Stimulated activated CD8-positive, alpha-beta memory T cell treated with anti-CD3 and anti-CD28 coated beads, Interleukin-4, amount 100 ng/mL, for 24 hours (primary cell): ENCODE measurements around the gene TMEM14A.
A peak's percentile ranks its signal among the peaks of the same experiment; 100 is the strongest.
"Not testable (repeated sequence)": the region's sequence is repeated elsewhere in the genome, so short reads cannot be mapped to it uniquely, and the experiment has no call there.

ENCODE experiments used
- DNase-seq: peaks from one replicate; pipeline ENCODE4 v3.0.0-alpha.2; 2020; ENCODE audit warnings: low read depth

Gene TMEM14A

GRCh38 chr6:52697903-52698302 lies 27.0 kb downstream of the TMEM14A start:
- no peak for DNase-seq

DNA sequence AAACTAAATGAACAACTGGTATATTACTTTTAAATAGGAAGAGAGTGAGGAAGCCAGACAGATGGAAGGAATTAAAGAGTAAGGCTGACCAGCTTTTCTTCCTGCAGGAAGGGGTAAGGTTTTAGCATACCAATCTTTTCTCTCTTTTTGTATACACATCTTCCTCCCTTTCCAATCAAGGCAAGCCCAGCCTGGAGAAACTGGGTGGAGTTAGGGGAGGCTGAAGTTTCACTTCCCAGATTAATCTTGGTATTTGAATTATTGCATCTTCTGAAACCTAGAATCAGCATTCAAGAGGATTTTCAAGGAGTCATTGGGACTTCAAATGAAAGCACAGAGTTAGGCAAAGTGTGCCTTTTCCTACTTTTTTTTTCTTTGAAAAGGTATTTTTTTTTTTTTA lies 33.1 kb downstream of the TMEM14A start:
- DNase-seq: no peak

- not testable (repeated sequence) for DNase-seq
Measured at GRCh38 chr6:52704781-52705502, 34.0 kb downstream of the TMEM14A start.

GRCh38 chr6:52706001-52706400 lies 35.1 kb downstream of the TMEM14A start:
- no peak for DNase-seq

DNA sequence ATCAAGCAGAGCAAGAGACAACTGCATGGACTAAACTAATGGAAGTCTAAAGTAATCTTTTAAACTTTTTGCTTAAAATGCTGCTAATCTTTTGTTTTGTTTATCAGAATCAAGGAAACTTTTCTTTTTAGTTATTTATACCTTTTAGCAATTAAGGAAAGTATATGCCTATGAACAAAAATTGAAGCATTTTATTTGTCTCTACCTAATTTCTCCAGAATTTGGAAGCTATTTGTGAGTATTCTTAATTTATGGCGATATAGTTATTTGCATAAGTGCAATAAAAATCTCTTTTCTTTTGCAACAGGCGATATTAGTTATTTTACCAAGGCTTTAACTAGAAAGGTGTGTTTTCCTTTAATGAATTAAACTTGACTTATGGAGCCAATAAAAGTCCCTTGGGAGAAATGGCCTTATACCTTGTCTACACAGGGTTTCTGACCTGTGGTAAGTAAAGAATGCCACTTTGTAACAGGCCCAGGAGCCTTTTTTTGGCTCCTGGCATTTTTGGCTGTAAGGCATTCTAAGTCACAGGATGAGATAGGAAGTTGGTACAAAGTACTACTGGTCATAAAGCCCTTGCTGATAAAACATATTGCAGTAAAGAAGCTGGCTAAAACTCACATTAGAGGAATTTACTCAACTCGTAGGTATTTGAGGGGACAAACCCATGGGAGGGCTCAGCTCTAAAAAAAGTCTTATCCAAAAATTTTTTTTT lies 37.2 kb downstream of the TMEM14A start:
- DNase-seq: no peak

- DNase-seq: no peak
Measured at GRCh38 chr6:52712136-52712535, 41.2 kb downstream of the TMEM14A start.

DNA sequence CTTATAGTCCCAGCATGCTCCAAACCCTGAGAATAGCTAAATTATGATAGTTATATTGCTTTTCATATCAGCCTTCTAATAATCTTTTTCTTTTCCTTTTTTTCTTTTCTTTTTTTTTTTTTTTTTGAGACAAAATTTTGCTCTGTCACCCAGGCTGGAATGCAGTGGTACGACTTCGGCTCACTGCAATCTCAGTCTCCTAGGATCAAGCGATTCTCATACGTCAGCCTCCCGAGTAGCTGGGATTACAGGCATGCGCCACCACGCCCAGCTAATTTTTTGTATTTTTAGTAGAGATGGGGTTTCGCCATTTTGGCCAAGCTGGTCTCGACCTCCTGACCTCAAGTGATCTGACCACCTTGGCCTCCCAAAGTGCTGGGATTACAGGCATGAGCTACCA lies 43.8 kb downstream of the TMEM14A start:
- not testable (repeated sequence) for DNase-seq

- no peak for DNase-seq
Measured at GRCh38 chr6:52718550-52718949, 47.6 kb downstream of the TMEM14A start.

GRCh38 chr6:52720321-52720720 lies 49.4 kb downstream of the TMEM14A start:
- DNase-seq: no peak

- no peak for DNase-seq
Measured at GRCh38 chr6:52724042-52724405, 53.1 kb downstream of the TMEM14A start.

- peak; percentile 31 for DNase-seq
Measured at GRCh38 chr6:52724406-52725121, 53.7 kb downstream of the TMEM14A start.

DNA sequence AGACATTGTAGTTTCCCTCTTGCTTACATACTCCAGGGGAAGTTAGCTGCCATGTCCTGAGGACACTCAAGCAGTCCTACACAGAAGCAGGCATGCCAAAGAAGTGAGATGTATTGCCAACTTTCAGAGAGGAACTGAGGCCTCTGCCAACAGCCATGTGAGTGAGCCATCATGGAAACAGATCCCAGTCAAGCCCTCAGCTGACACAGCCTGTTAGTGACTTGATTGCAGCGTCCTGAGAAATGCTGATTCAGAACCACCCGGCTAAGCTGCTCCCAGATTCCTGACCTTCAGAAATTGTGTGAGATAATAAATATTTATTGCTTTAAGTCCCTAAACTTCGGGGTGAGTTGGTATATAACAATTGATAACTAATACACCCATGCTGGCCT lies 54.2 kb downstream of the TMEM14A start:
- no peak for DNase-seq

GRCh38 chr6:52725535-52726192 lies 54.8 kb downstream of the TMEM14A start:
- no peak for DNase-seq

GRCh38 chr6:52726193-52726542 lies 55.3 kb downstream of the TMEM14A start:
- no peak for DNase-seq

DNA sequence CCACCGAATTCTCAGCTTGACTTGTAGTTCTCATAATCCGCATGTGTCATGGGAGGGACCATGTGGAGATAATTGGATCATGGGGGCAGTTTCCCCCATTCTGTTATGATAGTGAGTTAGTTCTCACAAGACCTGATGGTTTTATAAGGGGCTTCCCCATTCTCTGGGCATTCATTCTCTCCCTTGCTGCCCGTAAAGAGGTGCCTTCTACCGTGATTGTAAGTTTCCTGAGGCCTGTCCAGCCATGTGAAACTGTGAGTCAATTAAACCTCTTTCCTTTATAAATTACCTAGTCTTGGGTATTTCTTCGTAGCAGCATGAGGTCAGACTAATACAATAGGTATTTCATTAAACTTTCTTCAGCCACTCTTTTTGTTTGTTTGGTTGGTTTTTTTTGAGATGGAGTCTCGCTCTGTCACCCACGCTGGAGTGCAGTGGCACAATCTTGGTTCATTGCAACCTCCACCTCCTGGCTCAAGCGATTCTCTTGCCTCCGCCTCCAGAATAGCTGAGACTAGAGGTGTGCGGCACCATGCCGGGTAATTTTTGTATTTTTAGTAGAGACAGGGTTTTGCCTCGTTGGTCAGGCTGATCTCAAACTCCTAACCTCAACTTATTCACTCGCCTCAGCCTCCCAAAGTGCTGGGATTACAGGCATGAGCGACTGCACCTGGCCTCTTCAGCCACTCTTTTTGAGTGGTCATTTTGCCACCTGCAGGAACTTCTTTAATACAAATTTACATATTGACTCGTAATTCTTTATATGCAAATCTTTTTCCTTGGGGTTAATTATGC lies 56.0 kb downstream of the TMEM14A start:
- DNase-seq: no peak

- no peak for DNase-seq
Measured at GRCh38 chr6:52727908-52728307, 57.0 kb downstream of the TMEM14A start.

DNA sequence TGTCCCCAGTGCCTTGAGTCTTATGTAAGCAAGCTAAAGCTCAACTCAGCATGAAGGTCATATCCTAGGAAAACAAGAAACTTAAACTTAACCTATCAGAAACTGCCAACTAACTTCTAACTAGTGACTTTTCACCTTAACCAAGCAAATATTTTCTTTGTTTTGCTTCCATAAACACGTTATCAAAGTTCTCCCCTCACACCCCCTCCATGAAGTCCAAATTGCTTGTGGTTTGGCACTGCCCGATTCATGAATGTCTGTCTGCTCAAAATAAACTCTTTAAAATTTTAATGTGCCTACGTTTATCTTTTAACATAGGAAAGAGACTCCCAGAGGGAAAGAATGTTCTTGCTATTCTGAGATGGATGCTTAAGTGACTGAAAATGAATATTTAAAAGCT lies 57.5 kb downstream of the TMEM14A start:
- no peak for DNase-seq

- DNase-seq: no peak
Measured at GRCh38 chr6:52729576-52729975, 58.7 kb downstream of the TMEM14A start.

- DNase-seq: no peak
Measured at GRCh38 chr6:52731719-52732118, 60.8 kb downstream of the TMEM14A start.

DNA sequence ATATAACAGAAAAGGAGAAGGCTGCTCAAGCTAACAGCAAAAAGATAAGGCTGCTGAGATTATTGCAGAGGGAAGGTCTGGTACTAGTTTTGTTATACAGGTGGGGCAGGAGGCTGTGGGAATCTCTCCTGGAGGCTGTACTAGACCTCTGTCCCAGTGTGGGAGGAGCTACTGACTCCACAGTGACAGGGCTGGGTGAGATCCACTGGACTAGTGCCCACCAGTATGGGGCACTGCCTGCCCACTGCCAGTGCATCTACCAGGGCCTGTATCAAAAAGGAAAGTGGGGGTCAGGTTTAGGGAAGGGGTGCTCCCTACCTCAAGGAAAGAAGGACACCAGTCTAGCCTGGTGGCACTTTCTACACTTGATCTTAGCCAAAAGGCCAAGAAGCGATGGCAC lies 62.3 kb downstream of the TMEM14A start:
- no peak for DNase-seq

DNA sequence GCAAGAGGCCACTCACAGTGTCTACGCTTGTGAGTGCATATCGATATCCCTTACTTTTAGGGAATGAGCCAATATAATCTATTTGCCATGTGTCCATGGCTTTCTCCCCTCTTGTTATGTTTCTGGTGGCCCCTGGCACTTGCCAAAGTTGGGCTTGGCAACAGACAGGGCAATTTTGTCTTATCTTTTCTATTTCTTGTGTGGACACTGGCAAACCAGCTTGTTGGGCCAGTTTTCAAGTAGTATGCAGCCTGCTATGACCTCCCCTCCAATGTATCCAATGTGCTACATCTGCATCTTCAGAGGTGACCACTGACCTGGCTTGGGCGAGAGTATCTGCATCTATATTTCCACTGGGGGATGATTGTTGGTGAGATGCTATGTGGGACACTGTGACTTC lies 63.2 kb downstream of the TMEM14A start:
- no peak for DNase-seq

- no peak for DNase-seq
Measured at GRCh38 chr6:52735071-52735470, 64.2 kb downstream of the TMEM14A start.
